Urinary bladder (tissue), 4 donors: ENCODE data around the gene LMO7. TPM values are rescaled to one million over a fixed set of nuclear protein-coding genes. Genes with fewer than 3 reads are reported as not detected.
"Not testable (repeated sequence)": the region's sequence is repeated elsewhere in the genome, so short reads cannot be mapped to it uniquely, and the experiment has no call there.

Experiments
- DNase-seq: peaks from one replicate; pipeline ENCODE4 v3.0.0-alpha.2; 2015; ENCODE audit errors: extremely low spot score
- H3K27ac ChIP-seq: one replicate; pipeline ENCODE4 v1.5.1; 2013; ENCODE audit warnings: low read depth, mild to moderate bottlenecking, moderate library complexity
- H3K36me3 ChIP-seq: one replicate; pipeline ENCODE4 v1.6.1; 2013; ENCODE audit warnings: mild to moderate bottlenecking, moderate library complexity; ENCODE audit not compliant: insufficient read depth
- H3K4me1 ChIP-seq: one replicate; pipeline ENCODE4 v1.6.1; 2013; ENCODE audit warnings: mild to moderate bottlenecking, moderate library complexity; ENCODE audit not compliant: insufficient read depth
- H3K4me3 ChIP-seq: one replicate; pipeline ENCODE4 v1.5.1; 2013; ENCODE audit warnings: low read depth, low read length
- WGBS: extraction: QIAGEN DNeasy Blood & Tissue Kit; methylation state at CpG from one replicate; pipeline ENCODE4 v1.1.7; 2013; 5-methylcytosine and 5-hydroxymethylcytosine counted together
- polyA plus RNA-seq: library from polyadenylated mRNA; stranded (reverse); fragments of 200-250 nt; gene quantifications from one replicate; pipeline ENCODE4 v1.2.3, GENCODE V29; 2013
- total RNA-seq: library from RNA; depleted of rRNA; stranded (reverse); fragments of >200 nt; gene quantifications from one replicate; pipeline ENCODE4 v1.2.3, GENCODE V29; 2014
- donor health status: healthy with polysubstance abuse.
- donor health status: healthy.

The LMO7 gene
- total and polyA plus RNA-seq, 2 donors, result 6.8 to 79.7 TPM

- H3K4me3 ChIP-seq, result no peak overlapping the region
- H3K4me1 ChIP-seq, result no peaks in the 10 kb centered on the region
- H3K27ac ChIP-seq, result no peak overlapping the region
- DNase-seq, result no peak
- peaks cover 3% of the 10 kb centered on the region for H3K36me3 ChIP-seq
- 96% methylated on average over 1 of the region's 1 CpG for WGBS
Observed at GRCh38 chr13:75657111-75657510, 21.0 kb downstream of the LMO7 start.

GRCh38 chr13:75660694-75661093 lies 24.6 kb downstream of the LMO7 start:
- H3K27ac ChIP-seq, result no peak overlapping the region

GRCh38 chr13:75661443-75661842 lies 25.3 kb downstream of the LMO7 start:
- 77% methylated on average over 4 of the region's 4 CpGs for WGBS
- no peaks in the 10 kb centered on the region for H3K4me1 ChIP-seq
- H3K36me3 ChIP-seq, result no peaks in the 10 kb centered on the region
- no peak overlapping the region for H3K4me3 ChIP-seq
- H3K27ac ChIP-seq, result no peak overlapping the region
- no peak for DNase-seq

More at GRCh38 chr13:75660694-75661093, 24.6 kb downstream of the LMO7 start:
- H3K4me3 ChIP-seq, result no peak overlapping the region
- no peak for DNase-seq
- 91% methylated on average over 3 of the region's 3 CpGs for WGBS
- no peaks in the 10 kb centered on the region for H3K4me1 ChIP-seq
- no peaks in the 10 kb centered on the region for H3K36me3 ChIP-seq

- 49% methylated on average over 1 of the region's 1 CpG for WGBS
- Histone ChIP-seq H3K4me1 (no peaks in the 10 kb centered on the region), H3K27ac (no peak overlapping the region), H3K36me3 (no peaks in the 10 kb centered on the region), H3K4me3 (no peak overlapping the region)
- no peak for DNase-seq
Observed at GRCh38 chr13:75666646-75667351, 30.7 kb downstream of the LMO7 start.

- H3K4me3 ChIP-seq, result no peak overlapping the region
- H3K27ac ChIP-seq, result no peak overlapping the region
- H3K4me1 ChIP-seq, result no peaks in the 10 kb centered on the region
- no peaks in the 10 kb centered on the region for H3K36me3 ChIP-seq
- DNase-seq, result no peak
Observed at GRCh38 chr13:75669706-75670105, 33.6 kb downstream of the LMO7 start.

- H3K27ac ChIP-seq, result no peak overlapping the region
- WGBS, result 97% methylated on average over 1 of the region's 1 CpG
Observed at GRCh38 chr13:75670496-75670895, 34.4 kb downstream of the LMO7 start.

GRCh38 chr13:75675421-75675820 lies 39.3 kb downstream of the LMO7 start:
- no peak overlapping the region for H3K27ac ChIP-seq
- H3K4me3 ChIP-seq, result no peak overlapping the region
- no peak for DNase-seq
- H3K36me3 ChIP-seq, result no peaks in the 10 kb centered on the region
- no peaks in the 10 kb centered on the region for H3K4me1 ChIP-seq

More at GRCh38 chr13:75670496-75670895, 34.4 kb downstream of the LMO7 start:
- H3K4me1 ChIP-seq, result no peaks in the 10 kb centered on the region
- no peaks in the 10 kb centered on the region for H3K36me3 ChIP-seq
- H3K4me3 ChIP-seq, result no peak overlapping the region
- no peak for DNase-seq

GRCh38 chr13:75679459-75679858 lies 43.3 kb downstream of the LMO7 start:
- 98% methylated on average over 1 of the region's 1 CpG for WGBS

GRCh38 chr13:75680251-75680650 lies 44.1 kb downstream of the LMO7 start:
- H3K4me3 ChIP-seq, H3K36me3 ChIP-seq, H3K4me1 ChIP-seq, DNase-seq, H3K27ac ChIP-seq: not testable (repeated sequence)
- WGBS, result 95% methylated on average over 2 of the region's 2 CpGs

More at GRCh38 chr13:75679459-75679858, 43.3 kb downstream of the LMO7 start:
- no peak for DNase-seq
- H3K27ac ChIP-seq, result no peak overlapping the region
- H3K4me1 ChIP-seq, result no peaks in the 10 kb centered on the region
- H3K36me3 ChIP-seq, result no peaks in the 10 kb centered on the region
- H3K4me3 ChIP-seq, result no peak overlapping the region

- 76% methylated on average over 1 of the region's 1 CpG for WGBS
- DNase-seq, result no peak
Observed at GRCh38 chr13:75682326-75682725, 46.2 kb downstream of the LMO7 start.

GRCh38 chr13:75685239-75685697 lies 49.1 kb downstream of the LMO7 start:
- H3K4me3 ChIP-seq, result no peak overlapping the region
- H3K27ac ChIP-seq, result no peak overlapping the region
- WGBS, result 44% methylated on average over 2 of the region's 2 CpGs
- no peaks in the 10 kb centered on the region for H3K36me3 ChIP-seq
- no peak for DNase-seq
- H3K4me1 ChIP-seq, result no peaks in the 10 kb centered on the region

More at GRCh38 chr13:75682326-75682725, 46.2 kb downstream of the LMO7 start:
- H3K4me3 ChIP-seq, result no peak overlapping the region
- H3K27ac ChIP-seq, result no peak overlapping the region
- no peaks in the 10 kb centered on the region for H3K4me1 ChIP-seq
- H3K36me3 ChIP-seq, result no peaks in the 10 kb centered on the region

GRCh38 chr13:75687150-75687763 lies 51.1 kb downstream of the LMO7 start:
- no peak overlapping the region for H3K4me3 ChIP-seq
- no peak overlapping the region for H3K27ac ChIP-seq
- no peaks in the 10 kb centered on the region for H3K36me3 ChIP-seq
- DNase-seq, result no peak
- H3K4me1 ChIP-seq, result no peaks in the 10 kb centered on the region

- 88% methylated on average over 5 of the region's 5 CpGs for WGBS
- no peaks in the 10 kb centered on the region for H3K36me3 ChIP-seq
- H3K4me1 ChIP-seq, result no peaks in the 10 kb centered on the region
- H3K27ac ChIP-seq, result no peak overlapping the region
- H3K4me3 ChIP-seq, result no peak overlapping the region
- no peak for DNase-seq
Observed at GRCh38 chr13:75689686-75690085, 53.6 kb downstream of the LMO7 start.

- 81% methylated on average over 1 of the region's 1 CpG for WGBS
- H3K27ac ChIP-seq, result no peak overlapping the region
Observed at GRCh38 chr13:75690607-75691006, 54.5 kb downstream of the LMO7 start.

More at GRCh38 chr13:75690607-75691006, 54.5 kb downstream of the LMO7 start:
- Histone ChIP-seq H3K4me3 (no peak overlapping the region), H3K36me3 (no peaks in the 10 kb centered on the region), H3K4me1 (no peaks in the 10 kb centered on the region)
- no peak for DNase-seq
